Ovary (tissue), 3 donors: ENCODE measurements around the gene SERPINE3.

Experiments
- POLR2A ChIP-seq: fragments of 450-650 bp; IDR thresholded peaks from one replicate; pipeline ENCODE4 v1.6.1; 2017; ENCODE audit warnings: antibody characterized with exemption, mild to moderate bottlenecking, moderate library complexity
- TF ChIP-seq, protein P1 (sequence below), 3 donors: fragments of 450-650 bp in 2 of 3; fragments of 200-600 bp in 1 of 3; IDR thresholded peaks; one replicate each; pipeline versions ENCODE4 v1.5.1 to v1.8.0; 2016 to 2022; ENCODE audit warnings: antibody characterized with exemption in 3 of 3, mild to moderate bottlenecking in 1 of 3
- donor health status: DM: no; HTN: no; CAD: no.

DNA sequence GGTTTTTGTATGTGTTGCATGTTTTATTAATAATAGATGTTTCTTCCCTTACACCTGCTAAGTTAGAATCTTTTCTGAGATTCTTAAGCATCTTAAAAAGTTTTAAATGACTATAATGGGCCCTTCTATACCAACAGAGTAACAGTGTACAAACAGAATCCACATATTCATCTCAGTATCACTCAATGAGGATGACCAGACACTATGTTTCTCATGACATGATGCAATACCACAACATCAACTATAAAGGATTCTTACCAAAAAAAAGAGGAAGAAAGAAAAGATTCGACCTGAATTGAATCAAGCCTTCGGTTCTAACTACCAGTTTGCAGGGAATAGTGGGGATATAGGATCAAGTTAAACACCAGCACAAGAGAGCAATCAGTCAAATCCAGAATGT is 56.9 kb downstream of the SERPINE3 start:
- TF ChIP-seq, protein P1, sequence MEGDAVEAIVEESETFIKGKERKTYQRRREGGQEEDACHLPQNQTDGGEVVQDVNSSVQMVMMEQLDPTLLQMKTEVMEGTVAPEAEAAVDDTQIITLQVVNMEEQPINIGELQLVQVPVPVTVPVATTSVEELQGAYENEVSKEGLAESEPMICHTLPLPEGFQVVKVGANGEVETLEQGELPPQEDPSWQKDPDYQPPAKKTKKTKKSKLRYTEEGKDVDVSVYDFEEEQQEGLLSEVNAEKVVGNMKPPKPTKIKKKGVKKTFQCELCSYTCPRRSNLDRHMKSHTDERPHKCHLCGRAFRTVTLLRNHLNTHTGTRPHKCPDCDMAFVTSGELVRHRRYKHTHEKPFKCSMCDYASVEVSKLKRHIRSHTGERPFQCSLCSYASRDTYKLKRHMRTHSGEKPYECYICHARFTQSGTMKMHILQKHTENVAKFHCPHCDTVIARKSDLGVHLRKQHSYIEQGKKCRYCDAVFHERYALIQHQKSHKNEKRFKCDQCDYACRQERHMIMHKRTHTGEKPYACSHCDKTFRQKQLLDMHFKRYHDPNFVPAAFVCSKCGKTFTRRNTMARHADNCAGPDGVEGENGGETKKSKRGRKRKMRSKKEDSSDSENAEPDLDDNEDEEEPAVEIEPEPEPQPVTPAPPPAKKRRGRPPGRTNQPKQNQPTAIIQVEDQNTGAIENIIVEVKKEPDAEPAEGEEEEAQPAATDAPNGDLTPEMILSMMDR (IDR thresholded peaks at IDR 0.05): no peak
- TF ChIP-seq POLR2A: no peak
